Endothelial cell of umbilical vein (primary cell): Measurements from ENCODE around the gene ULBP1. TPM values are rescaled to one million over a fixed set of nuclear protein-coding genes. Genes with fewer than 3 reads are reported as not detected.

Source experiments
- BruUV-seq: library from RNA; stranded (reverse); fragments of 400-500 nt; replicated peaks from 2 replicates; lab custom pipeline; 2021; lab: Mats Ljungman, UMichigan
- CTCF ChIA-PET: fragments of 300-600, 350-600 bp; sonication (Branson Sonifier 250); formaldehyde crosslinking; loops from one replicate; lab custom pipeline; 2021; ENCODE audit warnings: antibody characterized with exemption, inconsistent platforms; lab: Charles Lee
- POLR2A ChIA-PET: fragments of 300-600, 350-600 bp; sonication (Branson Sonifier 250); formaldehyde crosslinking; loops from one replicate; lab custom pipeline; 2021; ENCODE audit warnings: antibody characterized with exemption, inconsistent platforms; lab: Charles Lee
- DNase-seq: peaks from one replicate; pipeline ENCODE4 v3.0.0-alpha.2; 2011; ENCODE audit warnings: low read depth, low spot score
- FAIRE-seq: peaks from 2 replicates; lab custom pipeline; 2011; peaks lifted over from hg19 to GRCh38; lab: Jason Lieb, UNC
- H2AFZ ChIP-seq: 2 replicates; pipeline ENCODE4 v1.6.0; 2012; ENCODE audit warnings: low read depth, low read length, control low read depth, inconsistent platforms
- H3K27ac ChIP-seq: 2 replicates; pipeline ENCODE4 v1.5.1; 2011; ENCODE audit warnings: low read depth, mild to moderate bottlenecking, control low read depth, low read length, moderate library complexity; ENCODE audit not compliant: insufficient read depth
- H3K27me3 ChIP-seq, 2 experiments: 2 replicates each; pipeline versions ENCODE4 v1.6.0 to v1.6.1; 2011; ENCODE audit warnings: low read length in 2 of 2, mixed read lengths in 1 of 2; ENCODE audit not compliant: control insufficient read depth in 2 of 2, insufficient read depth in 2 of 2
- H3K36me3 ChIP-seq, 2 experiments: 2 replicates in 1 of 2; 3 replicates in 1 of 2; pipeline ENCODE4 v1.5.1; 2011; ENCODE audit warnings: low read length in 2 of 2, mild to moderate bottlenecking in 1 of 2, moderate library complexity in 1 of 2; ENCODE audit not compliant: control insufficient read depth in 2 of 2, insufficient read depth in 2 of 2; ENCODE audit errors: extremely low read depth in 1 of 2
- H3K4me1 ChIP-seq: 3 replicates; pipeline ENCODE4 v1.5.1; 2011; ENCODE audit warnings: mild to moderate bottlenecking, low read length; ENCODE audit not compliant: control insufficient read depth, insufficient read depth; ENCODE audit errors: extremely low read depth
- H3K4me2 ChIP-seq: 2 replicates; pipeline ENCODE4 v1.6.1; 2011; ENCODE audit warnings: low read length, control low read depth, mixed read lengths; ENCODE audit not compliant: insufficient read depth
- H3K4me3 ChIP-seq, 3 experiments: fragments of 200-600 bp in 1 of 3; sonication (generic), shearing (Covaris generic) in 1 of 3; replicated peaks in 1 of 3; 2 replicates each; pipeline ENCODE4 v1.5.1; 2011 to 2016; ENCODE audit warnings: control low read depth in 3 of 3, low read length in 3 of 3, mild to moderate bottlenecking in 2 of 3, inconsistent platforms in 1 of 3, low read depth in 1 of 3, moderate library complexity in 1 of 3; ENCODE audit not compliant: insufficient read depth in 1 of 3
- H3K79me2 ChIP-seq: 2 replicates; pipeline ENCODE4 v1.6.0; 2012; ENCODE audit warnings: low read length, inconsistent platforms; ENCODE audit not compliant: control insufficient read depth, insufficient read depth
- H3K9ac ChIP-seq: replicated peaks from 2 replicates; pipeline ENCODE3; 2011; ENCODE audit warnings: low read length, control low read depth; ENCODE audit not compliant: insufficient read depth; ENCODE audit errors: extremely low read depth
- H3K9me1 ChIP-seq: replicated peaks from 3 replicates; pipeline ENCODE4 v1.6.0; 2011; ENCODE audit warnings: mild to moderate bottlenecking, low read length; ENCODE audit not compliant: control insufficient read depth, insufficient read depth; ENCODE audit errors: extremely low read depth
- H3K9me3 ChIP-seq: replicated peaks from 2 replicates; pipeline ENCODE4 v1.5.1; 2012; ENCODE audit warnings: low read length, inconsistent platforms; ENCODE audit not compliant: control insufficient read depth, insufficient read depth
- H4K20me1 ChIP-seq: replicated peaks from 2 replicates; pipeline ENCODE3; 2011; ENCODE audit warnings: mild to moderate bottlenecking, low read length; ENCODE audit not compliant: control insufficient read depth, insufficient read depth; ENCODE audit errors: extremely low read depth
- CTCF ChIP-seq, 2 donors: IDR thresholded peaks; 1 replicate in 1 of 2; 2 replicates in 1 of 2; pipeline ENCODE4 v1.5.1; 2011; ENCODE audit warnings: low read length in 2 of 2, mild to moderate bottlenecking in 2 of 2, moderate library complexity in 2 of 2, control low read depth in 1 of 2, inconsistent platforms in 1 of 2, low read depth in 1 of 2; ENCODE audit not compliant: insufficient read depth in 1 of 2; ENCODE audit errors: extremely low read depth in 1 of 2
- EZH2 ChIP-seq: IDR thresholded peaks from 2 replicates; pipeline ENCODE4 v1.6.1; 2012; ENCODE audit warnings: borderline replicate concordance, low read depth, mild to moderate bottlenecking, moderate library complexity, low read length, inconsistent platforms; ENCODE audit not compliant: severe bottlenecking
- FOS ChIP-seq: IDR thresholded peaks from 2 replicates; pipeline ENCODE4 v1.6.1; 2011; ENCODE audit warnings: mild to moderate bottlenecking, low read length, moderate library complexity, borderline replicate concordance; ENCODE audit not compliant: insufficient read depth
- GATA2 ChIP-seq: IDR thresholded peaks from 2 replicates; pipeline ENCODE4 v1.7.0; 2011; ENCODE audit warnings: low read depth, mild to moderate bottlenecking, moderate library complexity, mixed read lengths, low read length; ENCODE audit not compliant: insufficient read length, insufficient read depth
- JUN ChIP-seq: IDR thresholded peaks from 2 replicates; pipeline ENCODE4 v1.6.1; 2011; ENCODE audit warnings: borderline replicate concordance, low read depth; ENCODE audit not compliant: insufficient read length, insufficient read depth
- POLR2A ChIP-seq: IDR thresholded peaks from 2 replicates; pipeline ENCODE4 v1.6.1; 2012; ENCODE audit warnings: low read depth, mild to moderate bottlenecking, control low read depth, low read length
- POLR2AphosphoS5 ChIP-seq: IDR thresholded peaks from 2 replicates; pipeline ENCODE4 v1.6.1; 2012; ENCODE audit warnings: low read depth, mild to moderate bottlenecking, control low read depth, low read length, moderate library complexity; ENCODE audit not compliant: insufficient read depth
- dilution Hi-C: fragments of 300-500 bp; cut with MboI; formaldehyde crosslinking; loops from one replicate; pipeline ENCODE4 v1.15.0; 2019; ENCODE audit warnings: low sequenced_read_pairs; ENCODE audit not compliant: extremely low pct_ligation_motif_present
- intact Hi-C: fragments of 100-400 bp; cut with micrococcal nuclease; formaldehyde crosslinking; loops from one replicate; pipeline ENCODE4 v1.10.0; 2022
- polyA plus RNA-seq, 4 experiments: library from polyadenylated mRNA; depleted of rRNA in 3 of 4; stranded (reverse) in 3 of 4; unstranded in 1 of 4; fragments of >200 nt; gene quantifications; 2 replicates each; pipeline versions ENCODE4 v1.2.1 to v1.2.3, GENCODE V29; 2011 to 2012; ENCODE audit warnings: missing spikeins in 1 of 4
- total RNA-seq: library from RNA; stranded (reverse); gene quantifications from 2 replicates; pipeline ENCODE4 v1.2.3, GENCODE V29; 2021

ULBP1 gene
- total and polyA plus RNA-seq, 2 donors (not counting 3 experiments of a cell fraction or from before 2014, with no cell fraction given) = 0.33 to 1.4 TPM

GRCh38 chr6:149919834-149920225 is 43.9 kb upstream of the ULBP1 start:
- DNase-seq (no peak), FAIRE-seq (no peak)
- Histone ChIP-seq H3K27me3 (peaks cover 9 to 11% of the 10 kb centered on the region in 2 experiments), H3K27ac (no peak overlapping the region), H3K9me3 (no peaks in the 10 kb centered on the region), H3K9me1 (no peaks in the 10 kb centered on the region), H3K36me3 (no peaks in the 10 kb centered on the region), H2AFZ (no peak overlapping the region), H3K9ac (no peak overlapping the region), H3K4me3 (no peak overlapping the region), H3K4me1 (no peaks in the 10 kb centered on the region), H4K20me1 (no peaks in the 10 kb centered on the region), H3K4me2 (no peak overlapping the region), H3K79me2 (no peaks in the 10 kb centered on the region)
- ChIA-PET CTCF (no interaction called here), POLR2A (no interaction called here)
- intact Hi-C loops (loop anchor here (5.0 to 10.0 kb wide), 2 partner anchors 353 to 895 kb away; partner anchors contain the start of gene GINM1), dilution Hi-C loops (no loop called here)
- TF ChIP-seq POLR2A (no peak), POLR2AphosphoS5 (no peak), JUN (no peak), GATA2 (no peak), EZH2 (no peak), FOS (no peak), CTCF (IDR thresholded peaks at IDR 0.05; ENCODE audit: extremely low read depth in 1 of 2, insufficient read depth in 1 of 2, low read depth in 1 of 2, low read length in 2 of 2) (no peak)
- no TSS peak for BruUV-seq
